GM13977 (cell line): ENCODE results near the gene TMEM170B.

Experiments used
- DNase-seq: peaks from one replicate; pipeline ENCODE4 v3.0.0; 2012; ENCODE audit warnings: low spot score
- CTCF ChIP-seq: IDR thresholded peaks from 2 replicates; pipeline ENCODE4 v1.5.1; 2012; ENCODE audit warnings: mild to moderate bottlenecking, control low read depth; ENCODE audit not compliant: insufficient read depth; ENCODE audit errors: extremely low read depth, missing control alignments
- in situ Hi-C: fragments of 300-500 bp; cut with MboI; formaldehyde crosslinking; loops from one replicate; pipeline ENCODE4 v1.12.0; 2022; ENCODE audit warnings: low sequenced_read_pairs, low pct_unique_long_range_greater_than_20kb, mixed read lengths, inconsistent platforms; ENCODE audit not compliant: unreplicated experiment

TMEM170B gene

DNA sequence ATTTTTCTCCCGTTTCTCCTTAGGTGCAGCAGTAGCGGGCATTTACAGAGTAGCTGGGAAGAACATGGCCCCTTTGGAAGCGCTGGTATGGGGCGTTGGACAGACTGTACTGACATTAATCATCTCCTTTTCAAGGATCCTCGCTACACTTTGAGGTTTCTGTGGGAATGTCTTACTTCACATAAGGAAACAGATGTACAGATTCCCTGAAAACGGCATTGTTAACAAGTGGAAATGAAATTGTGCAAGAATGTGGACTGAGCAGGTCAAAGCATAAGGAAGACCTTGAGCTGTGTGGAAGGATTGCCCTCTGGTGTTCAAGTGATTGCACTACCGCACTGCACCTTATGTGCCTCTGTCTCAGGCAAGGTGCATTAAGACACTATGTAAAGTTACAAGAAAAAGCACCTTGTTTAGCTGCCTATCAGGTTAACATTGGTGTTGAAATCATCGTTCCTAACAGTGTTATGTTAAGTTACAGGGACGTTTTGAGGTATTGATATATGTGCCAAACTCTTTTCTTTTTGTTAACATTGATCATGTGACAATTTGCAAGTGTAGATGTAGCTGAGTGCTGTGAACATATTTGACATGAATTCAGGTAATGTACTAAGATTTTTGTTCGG is 38.0 kb downstream of the TMEM170B start:
- in situ Hi-C loops: loop anchor here (10.0 kb wide), 1 partner anchor 431 kb away; no protein-coding TSS in a partner anchor
- peak; percentile 91 for TF ChIP-seq CTCF
- DNase-seq: peak; percentile 53

DNA sequence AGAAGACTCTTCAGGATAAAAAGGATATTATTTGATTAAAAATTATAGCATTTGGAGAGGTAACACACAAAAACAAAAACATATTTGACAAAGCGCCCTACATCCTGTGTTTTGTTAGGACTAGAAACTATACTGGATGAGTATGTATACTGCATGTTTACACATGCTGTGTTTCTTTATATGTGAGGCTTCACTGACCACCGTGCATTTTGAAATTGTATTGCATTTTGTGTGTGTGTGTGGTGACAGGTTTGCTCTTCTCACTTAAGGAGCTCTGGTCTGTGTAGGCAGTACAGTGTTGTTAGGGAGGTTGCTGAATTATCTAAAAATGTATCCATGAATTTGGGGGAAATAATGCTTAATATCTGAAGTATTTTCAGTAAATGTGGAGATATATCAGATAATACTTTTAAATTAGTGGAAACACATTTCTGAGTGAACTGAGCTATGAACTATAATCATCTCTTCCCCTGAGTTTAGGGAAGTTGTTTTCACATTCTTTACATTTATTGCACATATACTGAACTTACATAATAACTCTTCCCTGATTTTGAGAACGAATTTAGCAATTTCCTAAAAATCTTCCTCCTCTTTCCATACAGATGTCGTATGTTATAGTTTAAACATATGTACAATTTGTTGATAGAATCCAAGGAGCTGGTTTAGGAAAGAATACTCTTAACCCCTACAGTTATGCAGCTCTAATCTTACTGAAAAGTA is 43.3 kb downstream of the TMEM170B start:
- no peak for DNase-seq
- no peak for TF ChIP-seq CTCF
- in situ Hi-C loops: no loop called here

DNA sequence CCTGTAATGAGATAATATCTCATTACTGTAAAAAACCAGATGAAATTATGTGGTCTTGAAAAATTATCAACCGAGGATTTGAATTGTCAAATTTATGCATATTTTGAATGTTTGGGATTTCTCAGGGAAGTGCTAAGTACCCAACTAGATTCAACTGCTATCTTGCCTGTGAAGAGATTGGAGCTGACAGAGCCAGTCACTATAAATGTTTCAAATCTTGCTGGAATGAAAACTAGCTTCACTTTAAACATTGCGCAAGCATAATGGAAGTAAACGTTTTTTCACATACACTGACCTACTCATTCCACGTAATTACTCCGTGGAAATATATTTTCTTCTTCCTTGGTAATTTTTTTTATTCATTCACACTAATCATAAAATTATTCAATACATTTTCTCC is 46.7 kb downstream of the TMEM170B start:
- DNase-seq: no peak
- in situ Hi-C loops: no loop called here
- no peak for TF ChIP-seq CTCF

- in situ Hi-C loops: loop anchor here (5.0 kb wide), 1 partner anchor 1022 kb away; no protein-coding TSS in a partner anchor
- DNase-seq: peak; percentile 66
- TF ChIP-seq CTCF: peak; percentile 62
Observed at GRCh38 chr6:11585426-11586016, 48.0 kb downstream of the TMEM170B start.

DNA sequence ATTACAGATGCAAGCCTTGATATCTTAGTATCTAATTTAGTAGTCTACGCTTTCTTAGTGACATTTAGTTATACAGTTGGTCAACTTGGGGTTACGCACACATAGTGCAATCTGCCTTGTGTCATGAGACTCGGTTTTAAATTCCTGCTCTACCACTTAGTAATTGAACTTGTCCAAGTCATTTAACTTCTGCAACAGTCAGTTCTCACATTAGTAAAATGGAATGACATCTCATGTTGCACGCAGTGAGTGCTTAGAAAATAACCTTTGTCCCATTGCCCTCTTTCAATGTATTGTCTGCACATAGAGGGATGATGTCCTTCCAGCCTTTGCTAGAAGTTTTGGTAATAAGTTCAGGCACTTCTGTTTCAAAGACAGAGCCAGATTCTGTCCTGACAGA is 48.6 kb downstream of the TMEM170B start:
- no peak for DNase-seq
- TF ChIP-seq CTCF: no peak
- in situ Hi-C loops: loop anchor here (5.0 kb wide), 1 partner anchor 1021 kb away; no protein-coding TSS in a partner anchor

DNA sequence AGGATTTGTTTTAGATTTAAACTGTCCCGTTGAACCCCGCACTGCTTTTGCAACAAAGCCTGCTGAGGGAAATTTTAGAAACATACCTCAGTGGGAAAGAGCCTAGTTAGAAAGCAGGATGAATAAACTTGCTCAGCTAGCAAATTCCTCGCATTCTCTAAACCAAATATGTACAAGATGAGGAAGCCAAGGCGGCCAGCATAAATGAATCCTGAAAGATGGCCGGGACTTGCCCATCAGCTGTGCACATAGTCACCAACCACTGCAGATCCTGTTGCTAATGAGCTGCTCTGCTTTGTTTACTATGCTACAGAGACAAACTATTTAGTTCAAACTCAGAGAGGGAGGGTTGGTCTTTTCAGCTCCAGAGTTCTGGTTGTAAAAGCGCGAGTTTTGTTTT is 49.0 kb downstream of the TMEM170B start:
- no peak for TF ChIP-seq CTCF
- DNase-seq: no peak
- in situ Hi-C loops: loop anchor here (5.0 kb wide), 1 partner anchor 1021 kb away; no protein-coding TSS in a partner anchor
